Mesothelial cell of epicardium (in vitro differentiated cells): ENCODE measurements around the gene HDAC8. TPM values are rescaled to one million over a fixed set of nuclear protein-coding genes. Genes with fewer than 3 reads are reported as not detected.

ENCODE experiments used
- DNase-seq, 2 experiments: peaks; one replicate each; pipeline ENCODE4 v3.0.0; 2021; ENCODE audit warnings: low spot score in 2 of 2; ENCODE audit not compliant: unreplicated experiment in 2 of 2
- H3K27ac Mint-ChIP-seq: 2 replicates; pipeline ENCODE4 v1.8.0; 2021; ENCODE audit warnings: mixed read lengths
- H3K27me3 Mint-ChIP-seq: 2 replicates; pipeline ENCODE4 v1.8.0; 2021; ENCODE audit warnings: low read depth, mixed read lengths
- H3K36me3 Mint-ChIP-seq: 2 replicates; pipeline ENCODE4 v1.8.0; 2021; ENCODE audit warnings: mixed read lengths
- H3K4me1 Mint-ChIP-seq: 2 replicates; pipeline ENCODE4 v1.8.0; 2021; ENCODE audit warnings: mixed read lengths
- H3K4me3 Mint-ChIP-seq: 2 replicates; pipeline ENCODE4 v1.8.0; 2021; ENCODE audit warnings: mild to moderate bottlenecking, moderate library complexity, mixed read lengths
- H3K9me3 Mint-ChIP-seq: 2 replicates; pipeline ENCODE4 v1.8.0; 2021; ENCODE audit warnings: mixed read lengths
- total RNA-seq: library from RNA; stranded (reverse); gene quantifications from 3 replicates; pipeline ENCODE4 v1.2.1, GENCODE V29; 2021
- TF ChIP-seq, protein P1 (sequence below): fragments of 200-600 bp; sonication (generic); IDR thresholded peaks from one replicate; pipeline ENCODE4 v1.5.0; 2021; ENCODE audit warnings: antibody characterized with exemption; ENCODE audit not compliant: unreplicated experiment

HDAC8 gene
- total RNA-seq, 1 donor from 2014 or later, result 50.0 TPM

DNA sequence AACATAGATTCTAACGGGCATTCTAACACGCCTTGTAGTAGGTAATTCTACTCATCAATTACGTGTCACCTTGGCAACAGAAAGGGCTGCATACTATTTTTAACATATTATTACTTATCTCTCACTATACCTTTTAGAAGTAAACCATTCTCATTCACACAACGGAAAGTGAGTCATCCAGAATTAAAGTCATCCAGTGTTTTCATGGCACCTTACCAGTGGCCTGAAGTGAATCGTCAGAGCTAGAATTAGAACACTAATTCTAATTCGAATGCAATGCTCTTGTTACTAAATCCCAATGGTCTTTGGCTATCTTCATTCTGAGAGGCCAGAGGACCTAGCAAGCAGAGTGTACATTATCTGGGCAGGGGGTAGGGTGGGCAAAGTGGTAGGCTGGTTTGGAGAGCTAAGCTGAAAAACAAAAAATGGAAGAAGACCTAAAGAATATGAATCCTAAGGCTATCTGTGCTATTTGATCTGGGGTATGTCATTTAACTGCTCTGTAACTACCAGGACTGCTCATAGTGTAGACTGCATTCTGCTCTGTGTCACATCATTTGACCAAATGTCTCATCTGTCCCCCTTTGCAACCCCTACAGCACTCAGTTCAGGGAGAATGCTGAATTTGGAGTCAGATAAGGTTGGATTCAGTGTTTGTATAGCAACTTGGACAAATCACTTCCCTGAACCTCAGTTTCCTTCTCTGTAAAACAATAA is 96.5 kb downstream of the HDAC8 start:
- TF ChIP-seq, protein P1, sequence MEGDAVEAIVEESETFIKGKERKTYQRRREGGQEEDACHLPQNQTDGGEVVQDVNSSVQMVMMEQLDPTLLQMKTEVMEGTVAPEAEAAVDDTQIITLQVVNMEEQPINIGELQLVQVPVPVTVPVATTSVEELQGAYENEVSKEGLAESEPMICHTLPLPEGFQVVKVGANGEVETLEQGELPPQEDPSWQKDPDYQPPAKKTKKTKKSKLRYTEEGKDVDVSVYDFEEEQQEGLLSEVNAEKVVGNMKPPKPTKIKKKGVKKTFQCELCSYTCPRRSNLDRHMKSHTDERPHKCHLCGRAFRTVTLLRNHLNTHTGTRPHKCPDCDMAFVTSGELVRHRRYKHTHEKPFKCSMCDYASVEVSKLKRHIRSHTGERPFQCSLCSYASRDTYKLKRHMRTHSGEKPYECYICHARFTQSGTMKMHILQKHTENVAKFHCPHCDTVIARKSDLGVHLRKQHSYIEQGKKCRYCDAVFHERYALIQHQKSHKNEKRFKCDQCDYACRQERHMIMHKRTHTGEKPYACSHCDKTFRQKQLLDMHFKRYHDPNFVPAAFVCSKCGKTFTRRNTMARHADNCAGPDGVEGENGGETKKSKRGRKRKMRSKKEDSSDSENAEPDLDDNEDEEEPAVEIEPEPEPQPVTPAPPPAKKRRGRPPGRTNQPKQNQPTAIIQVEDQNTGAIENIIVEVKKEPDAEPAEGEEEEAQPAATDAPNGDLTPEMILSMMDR, result no peak
- no peak overlapping the region for H3K27ac Mint-ChIP-seq
- H3K9me3 Mint-ChIP-seq, result peaks cover 30% of the 10 kb centered on the region
- peaks cover 14% of the 10 kb centered on the region for H3K36me3 Mint-ChIP-seq
- H3K4me3 Mint-ChIP-seq, result no peak overlapping the region
- DNase-seq, result no peak
- H3K27me3 Mint-ChIP-seq, result no peaks in the 10 kb centered on the region
- H3K4me1 Mint-ChIP-seq, result peaks cover 9% of the 10 kb centered on the region

DNA sequence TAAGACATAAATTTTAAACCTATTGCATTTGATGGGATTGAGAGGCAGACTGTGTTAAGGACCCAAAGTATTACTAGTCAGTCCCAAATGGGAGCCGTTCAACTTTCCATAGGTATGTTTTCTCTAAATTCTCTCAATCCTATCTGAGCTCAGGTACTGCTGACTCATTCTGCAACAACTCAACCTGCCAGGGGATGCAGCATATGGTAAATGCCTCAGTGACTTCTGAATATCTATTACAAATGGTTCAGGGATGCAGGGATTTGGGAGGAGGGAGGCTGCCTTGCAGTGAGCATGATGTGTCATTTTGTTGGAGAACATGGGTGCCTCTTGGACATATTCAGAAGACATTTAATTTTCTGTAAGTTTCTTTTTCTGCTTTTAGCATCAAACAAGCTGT is 97.3 kb downstream of the HDAC8 start:
- Mint-ChIP-seq H3K27me3 (no peaks in the 10 kb centered on the region), H3K4me1 (peaks cover 9% of the 10 kb centered on the region), H3K27ac (no peak overlapping the region), H3K36me3 (peaks cover 17% of the 10 kb centered on the region), H3K9me3 (peaks cover 35% of the 10 kb centered on the region), H3K4me3 (no peak overlapping the region)
- TF ChIP-seq, protein P1, result no peak
- no peak for DNase-seq

DNA sequence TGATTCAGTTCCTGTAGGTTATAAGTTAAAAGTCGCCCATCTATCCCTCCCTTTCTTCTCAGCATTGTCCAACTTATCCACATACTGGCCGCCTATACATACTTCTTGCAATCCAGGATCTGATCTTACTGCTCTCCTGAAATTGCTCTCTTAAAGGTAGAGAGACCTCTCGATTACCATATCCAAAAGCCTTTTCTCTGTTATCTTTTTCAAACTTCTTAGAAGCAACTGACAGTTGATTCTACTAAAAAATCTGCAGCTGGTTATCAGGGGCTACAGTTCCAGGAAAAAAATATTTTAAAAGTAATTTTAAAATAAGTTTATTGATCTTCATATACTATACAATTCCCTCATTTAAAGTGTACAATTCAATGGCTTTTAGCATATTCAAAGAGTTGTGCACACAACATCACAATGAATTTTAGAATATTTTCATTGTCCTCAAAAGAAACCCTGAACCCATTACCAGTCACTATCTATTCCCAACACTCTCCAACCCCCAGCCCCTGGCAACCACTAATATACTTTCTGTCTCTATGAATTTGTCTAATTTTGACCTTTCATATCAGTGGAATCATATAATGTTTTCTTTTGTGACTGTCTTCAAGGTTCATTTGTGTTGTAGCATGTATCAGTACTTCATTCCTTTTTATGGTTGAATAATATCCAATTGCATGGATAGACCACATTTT is 102.0 kb downstream of the HDAC8 start:
- Mint-ChIP-seq H3K36me3 (peaks cover 29% of the 10 kb centered on the region), H3K27me3 (no peaks in the 10 kb centered on the region), H3K9me3 (peaks cover 48% of the 10 kb centered on the region), H3K4me3 (no peak overlapping the region), H3K4me1 (no peaks in the 10 kb centered on the region), H3K27ac (no peak overlapping the region)
- TF ChIP-seq, protein P1, result no peak
- DNase-seq, result no peak

DNA sequence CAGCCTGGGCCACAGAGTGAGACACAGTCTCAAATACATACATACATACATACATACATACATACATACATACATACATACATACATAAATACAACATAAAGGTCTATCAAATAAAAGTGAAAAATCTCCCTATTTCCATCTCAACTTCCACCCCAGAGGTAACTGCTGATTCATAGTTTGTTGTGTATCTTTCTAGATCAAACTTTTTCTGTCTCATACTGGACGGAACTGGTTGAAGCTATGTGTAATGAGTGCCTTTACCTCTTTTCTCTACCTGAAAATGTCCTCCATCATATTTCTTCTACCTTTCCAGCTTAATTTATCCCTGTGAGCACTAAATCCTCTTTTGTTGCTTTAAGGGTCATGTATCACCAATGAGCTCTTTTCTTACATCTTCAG is 102.5 kb downstream of the HDAC8 start:
- Mint-ChIP-seq H3K4me1 (no peaks in the 10 kb centered on the region), H3K27ac (no peak overlapping the region), H3K4me3 (no peak overlapping the region), H3K27me3 (no peaks in the 10 kb centered on the region), H3K36me3 (peaks cover 29% of the 10 kb centered on the region), H3K9me3 (peaks cover 53% of the 10 kb centered on the region)
- TF ChIP-seq, protein P1, result no peak
- no peak for DNase-seq

DNA sequence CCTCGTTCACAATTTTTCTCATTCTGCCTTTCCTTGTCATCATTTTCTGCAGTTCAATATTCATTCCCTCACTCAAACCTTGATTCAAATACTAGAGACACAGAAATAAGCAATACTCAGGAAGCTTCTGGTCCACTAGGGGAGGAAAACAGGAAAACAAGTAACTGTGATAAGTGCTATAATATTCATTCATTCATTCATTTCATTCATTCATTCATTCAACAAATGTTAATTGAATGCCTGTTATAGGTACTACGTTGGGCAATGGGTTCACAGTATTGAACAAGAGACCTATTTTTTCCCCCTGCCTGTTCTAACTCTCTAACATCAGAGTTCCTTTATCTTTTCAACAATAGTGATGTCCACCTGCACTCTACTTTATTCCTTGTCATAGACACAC is 104.0 kb downstream of the HDAC8 start:
- peaks cover 59% of the 10 kb centered on the region for H3K9me3 Mint-ChIP-seq

More for the DNA sequence above, 104.0 kb downstream of the HDAC8 start:
- TF ChIP-seq, protein P1, result no peak
- H3K36me3 Mint-ChIP-seq, result peaks cover 29% of the 10 kb centered on the region
- H3K27me3 Mint-ChIP-seq, result no peaks in the 10 kb centered on the region
- no peak overlapping the region for H3K27ac Mint-ChIP-seq
- H3K4me3 Mint-ChIP-seq, result no peak overlapping the region
- no peak for DNase-seq
- no peaks in the 10 kb centered on the region for H3K4me1 Mint-ChIP-seq
